ENCODE results near the gene KIAA0232.
"Not testable (repeated sequence)": the region's sequence is repeated elsewhere in the genome, so short reads cannot be mapped to it uniquely, and the experiment has no call there.

KIAA0232 gene

DNA sequence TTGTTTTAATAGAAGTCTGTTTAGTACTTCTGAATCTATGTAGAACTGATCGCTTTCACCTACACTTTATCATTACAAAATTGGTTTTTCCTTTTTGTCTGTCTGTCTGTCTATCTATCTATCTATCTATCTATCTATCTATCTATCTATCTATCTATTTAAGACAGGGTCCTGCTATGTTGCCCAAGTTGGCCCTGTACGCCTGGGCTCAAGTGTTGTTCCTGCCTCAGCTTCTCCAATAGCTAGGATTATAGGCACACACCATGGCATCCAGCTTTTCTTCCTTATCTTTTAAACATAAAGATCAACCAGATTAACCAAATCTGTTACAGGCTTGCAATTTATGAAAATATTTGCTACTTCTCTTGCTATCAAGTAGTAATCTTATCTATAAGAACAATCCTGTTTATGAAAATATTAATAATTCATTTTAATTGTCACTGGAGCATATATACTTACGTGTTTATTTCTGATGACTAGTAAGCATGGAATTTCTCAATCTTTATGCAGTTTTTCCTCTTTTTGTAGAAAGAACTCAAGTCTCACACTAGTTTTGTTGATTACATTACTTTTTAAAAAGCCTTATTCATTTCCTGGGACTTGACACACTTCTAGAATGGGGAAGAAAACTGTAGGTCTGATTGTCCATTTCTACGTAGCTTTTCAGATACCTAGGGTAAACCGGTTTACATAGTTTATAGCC is 24.5 kb downstream of the KIAA0232 start:
- DNase-seq (ENCODE audit: extremely low read depth in 1 of 2, low read depth in 1 of 2) = no peak

DNA sequence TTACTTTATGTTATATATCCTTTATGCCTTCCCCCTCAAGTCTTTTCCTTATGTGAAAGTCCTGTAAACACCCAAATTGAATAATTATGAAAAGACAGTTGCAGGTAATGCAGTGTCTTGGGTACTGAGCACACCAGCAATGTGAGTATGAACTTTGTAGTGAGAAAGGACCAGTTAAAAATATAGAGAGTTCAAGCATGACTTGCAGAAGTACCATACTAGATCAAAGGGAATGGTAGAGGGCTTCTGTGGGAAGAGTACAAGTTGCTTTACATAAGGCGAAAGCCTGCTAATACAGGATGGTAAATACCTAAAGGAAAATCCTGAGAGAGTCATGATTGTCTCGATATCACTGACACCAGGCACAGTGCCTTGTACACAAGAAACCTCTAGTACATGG is 25.7 kb downstream of the KIAA0232 start:
- DNase-seq (ENCODE audit: extremely low read depth in 1 of 2, low read depth in 1 of 2) = no peak

DNA sequence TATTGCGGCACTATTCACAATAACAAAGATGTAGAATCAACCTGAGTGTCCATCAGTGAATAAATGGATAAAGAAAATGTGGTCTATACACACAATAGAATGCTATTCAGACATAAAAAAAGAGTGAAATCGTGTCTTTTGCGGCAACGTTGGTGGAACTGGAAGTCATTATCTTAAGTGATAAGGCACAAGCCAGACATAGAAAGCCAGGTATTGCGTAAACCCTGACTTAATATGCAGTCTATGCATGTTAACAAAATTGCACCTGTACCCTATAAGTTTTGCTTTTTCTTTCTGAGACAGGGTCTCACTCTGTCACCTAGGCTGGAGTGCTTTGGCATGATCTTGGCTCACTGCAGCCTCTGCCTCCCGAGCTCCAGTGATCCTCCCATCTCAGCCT is 28.6 kb downstream of the KIAA0232 start:
- DNase-seq (ENCODE audit: extremely low read depth in 1 of 2, low read depth in 1 of 2) = no peak

DNA sequence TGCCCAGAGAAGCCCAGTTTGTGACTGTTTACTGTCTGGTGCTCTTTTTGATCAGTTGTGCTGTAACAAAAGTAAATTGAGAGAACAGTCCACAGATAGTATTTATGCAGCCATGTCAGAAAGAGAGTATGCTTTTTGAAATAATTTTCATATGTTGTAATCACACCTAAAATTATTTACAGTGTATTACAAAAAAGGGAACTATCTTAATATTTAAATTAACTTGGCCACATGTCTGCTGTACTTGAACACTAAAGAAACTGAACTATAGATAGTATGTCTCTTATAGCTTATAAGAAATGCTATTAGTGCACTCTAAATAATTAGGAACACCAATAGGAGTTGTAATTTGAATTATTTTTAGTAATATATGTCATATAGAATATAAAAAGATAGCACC is 30.2 kb downstream of the KIAA0232 start:
- no peak for DNase-seq (ENCODE audit: extremely low read depth in 1 of 2, low read depth in 1 of 2)

GRCh38 chr4:6813725-6814124 is 31.2 kb downstream of the KIAA0232 start:
- DNase-seq (ENCODE audit: extremely low read depth in 1 of 2, low read depth in 1 of 2) = no peak

- DNase-seq (ENCODE audit: extremely low read depth in 1 of 2, low read depth in 1 of 2) = no peak
These were observed 32.7 kb downstream of the KIAA0232 start for GRCh38 chr4:6815029-6815836.

- no peak for DNase-seq (ENCODE audit: extremely low read depth in 1 of 2, low read depth in 1 of 2)
These were observed 36.8 kb downstream of the KIAA0232 start for GRCh38 chr4:6819295-6819694.

DNA sequence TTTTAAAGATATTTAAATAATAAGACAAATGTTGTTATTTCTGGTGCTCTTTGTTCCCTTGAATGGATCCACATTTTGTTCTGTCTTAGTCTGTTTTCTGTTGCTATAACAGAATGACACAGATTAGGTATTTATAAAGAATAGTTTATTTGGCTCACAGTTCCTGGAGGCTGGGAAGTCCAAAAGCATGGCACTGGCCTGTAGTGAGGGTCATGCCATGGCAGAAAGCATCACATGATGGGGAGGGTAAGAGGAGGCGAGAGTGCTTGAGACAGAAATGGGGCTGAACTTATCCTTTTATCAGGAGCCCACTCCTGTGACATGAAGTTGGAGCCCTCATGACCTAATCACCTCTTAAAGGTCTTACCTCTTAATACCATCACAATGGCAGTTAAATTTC is 38.2 kb downstream of the KIAA0232 start:
- DNase-seq (ENCODE audit: extremely low read depth in 1 of 2, low read depth in 1 of 2) = no peak

DNA sequence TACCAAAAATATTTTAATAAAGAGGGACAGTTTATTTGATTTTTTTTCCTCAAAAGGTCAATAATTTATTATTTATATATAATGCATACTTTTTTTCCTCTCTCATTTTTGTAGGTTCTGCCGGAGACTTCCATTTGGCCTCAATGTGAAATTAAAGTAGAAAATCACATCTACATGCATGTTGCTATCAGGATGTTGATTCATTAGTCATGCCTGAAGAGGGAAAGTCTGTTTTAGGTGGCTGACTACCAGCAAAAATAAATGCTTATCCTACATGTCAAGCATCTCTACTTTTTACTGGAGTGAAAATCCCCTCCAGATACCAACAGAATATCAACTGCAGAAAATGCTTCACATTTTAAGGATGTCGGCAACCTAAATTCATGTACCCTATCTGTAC is 41.5 kb downstream of the KIAA0232 start:
- DNase-seq (ENCODE audit: extremely low read depth in 1 of 2, low read depth in 1 of 2) = no peak

DNA sequence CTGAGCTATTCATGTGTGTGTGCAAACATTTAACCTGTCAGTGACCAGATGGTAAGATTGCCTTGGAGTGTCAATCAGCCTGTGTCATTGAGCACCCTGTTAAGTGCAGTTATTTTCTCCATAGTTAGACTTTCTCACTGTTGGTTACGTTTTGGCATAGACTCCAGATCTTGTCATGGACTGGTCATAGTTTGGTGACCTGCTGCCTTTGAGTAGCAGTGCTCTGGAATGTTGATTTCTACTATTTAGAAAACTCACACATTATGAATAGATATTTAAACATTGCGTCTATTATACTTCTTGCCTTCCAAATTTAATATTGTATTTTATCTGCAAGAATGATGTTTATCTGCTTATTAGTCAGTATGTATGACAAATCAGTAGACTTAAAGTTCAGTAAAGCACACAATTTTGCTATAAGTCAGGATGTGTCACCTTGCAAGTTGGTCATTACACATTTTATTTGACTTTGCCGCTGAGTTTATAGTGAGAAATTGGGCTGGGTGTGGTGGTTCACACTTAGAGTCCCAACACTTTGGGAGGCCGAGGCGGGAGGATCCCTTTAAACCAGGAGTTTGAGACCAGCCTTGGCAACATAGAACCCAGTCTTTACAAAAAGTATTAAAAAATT is 42.4 kb downstream of the KIAA0232 start:
- no peak for DNase-seq (ENCODE audit: extremely low read depth in 1 of 2, low read depth in 1 of 2)

GRCh38 chr4:6825403-6825802 is 42.9 kb downstream of the KIAA0232 start:
- no peak for DNase-seq (ENCODE audit: extremely low read depth in 1 of 2, low read depth in 1 of 2)

DNA sequence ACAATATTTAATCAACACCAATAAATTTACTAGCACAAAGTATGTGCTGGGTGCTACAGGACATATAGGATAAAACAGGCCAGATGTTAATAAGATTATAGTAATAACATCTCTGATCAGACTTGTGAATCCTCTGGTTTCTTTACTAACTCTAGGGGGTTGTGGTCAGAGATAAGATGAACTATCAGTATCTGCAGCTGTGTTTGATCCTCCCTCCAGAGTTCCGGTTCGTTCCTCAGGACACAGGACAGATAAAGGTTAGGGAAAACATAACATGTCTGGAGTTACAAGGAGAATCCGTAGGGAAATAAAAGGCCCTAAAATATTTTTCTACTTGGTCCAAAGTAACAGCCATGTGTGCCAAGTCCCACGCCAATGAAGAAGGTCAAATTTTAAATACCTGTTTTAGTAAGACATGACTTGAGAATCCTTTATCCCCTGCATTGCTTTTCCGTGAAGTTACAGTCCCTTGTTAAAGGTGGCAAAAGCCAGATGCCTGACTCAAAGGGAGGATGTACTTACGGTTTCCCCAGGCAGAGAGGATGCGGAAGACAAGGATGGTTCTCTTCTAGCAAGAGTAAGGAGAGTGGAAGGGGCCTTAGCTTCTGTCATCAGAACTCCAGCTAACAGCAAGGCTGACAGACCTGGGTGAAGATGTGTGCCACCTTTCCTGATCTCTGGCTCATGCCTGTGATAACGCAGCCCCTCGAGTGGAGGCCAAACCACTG is 44.4 kb downstream of the KIAA0232 start:
- DNase-seq (ENCODE audit: extremely low read depth in 1 of 2, low read depth in 1 of 2) = no peak

DNA sequence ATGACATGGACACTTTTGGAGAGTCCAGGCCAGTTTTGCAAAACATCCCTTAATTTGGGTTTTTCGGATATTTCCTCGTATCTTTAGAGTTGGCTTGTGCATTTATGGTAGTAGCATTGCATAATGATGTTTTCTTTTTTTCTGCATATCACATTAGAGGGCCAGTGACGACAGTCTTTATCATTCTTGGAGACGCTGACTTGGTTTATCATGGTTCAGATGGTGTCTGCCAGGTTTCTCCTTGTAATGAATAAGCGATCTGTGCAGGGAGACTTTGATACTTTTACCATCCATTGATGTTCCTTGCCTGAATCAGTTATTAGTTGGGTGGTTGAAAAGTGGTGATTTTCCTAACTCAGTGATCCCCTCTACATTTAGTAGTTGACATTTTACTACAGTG is 46.6 kb downstream of the KIAA0232 start:
- DNase-seq (ENCODE audit: extremely low read depth in 1 of 2, low read depth in 1 of 2) = no peak

GRCh38 chr4:6834867-6835266 is 52.3 kb downstream of the KIAA0232 start:
- no peak for DNase-seq (ENCODE audit: extremely low read depth in 1 of 2, low read depth in 1 of 2)

GRCh38 chr4:6835616-6836015 is 53.1 kb downstream of the KIAA0232 start:
- not testable (repeated sequence) for DNase-seq (ENCODE audit: extremely low read depth in 1 of 2, low read depth in 1 of 2)

GRCh38 chr4:6837106-6837505 is 54.6 kb downstream of the KIAA0232 start:
- DNase-seq (ENCODE audit: extremely low read depth in 1 of 2, low read depth in 1 of 2) = not testable (repeated sequence)

- DNase-seq (ENCODE audit: extremely low read depth in 1 of 2, low read depth in 1 of 2) = no peak
These were observed 57.1 kb downstream of the KIAA0232 start for GRCh38 chr4:6839579-6839978.

GRCh38 chr4:6840062-6840976 is 57.8 kb downstream of the KIAA0232 start:
- no peak for DNase-seq (ENCODE audit: extremely low read depth in 1 of 2, low read depth in 1 of 2)

GRCh38 chr4:6845027-6845426 is 62.5 kb downstream of the KIAA0232 start:
- no peak for DNase-seq (ENCODE audit: extremely low read depth in 1 of 2, low read depth in 1 of 2)

GRCh38 chr4:6845574-6845973 is 63.0 kb downstream of the KIAA0232 start:
- DNase-seq (ENCODE audit: extremely low read depth in 1 of 2, low read depth in 1 of 2) = no peak
